Cardiac ventricle fibroblast (primary cell): ENCODE results near the gene SNHG17. TPM values are rescaled to one million over a fixed set of nuclear protein-coding genes. Genes with fewer than 3 reads are reported as not detected.

Experiments used
- total RNA-seq: library from RNA; depleted of rRNA; stranded (reverse); fragments of >200 nt; gene quantifications from 2 replicates; pipeline ENCODE4 v1.2.3, GENCODE V29; 2015

Gene SNHG17
- 8.4 and 10.1 TPM in 2 replicates for total RNA-seq

GRCh38 chr20:38434770-38435554 is at the start of gene SNHG17:
Gene SNHG17, minus strand, starts transcription at chr20:38435328.

GRCh38 chr20:38472513-38473366 is 37.6 kb upstream of the SNHG17 start, which contains the start of gene RALGAPB:
Gene RALGAPB, plus strand, starts transcription at chr20:38472843. Its CDS starts 15,590 bp downstream, at chr20:38488433.

Other genes with a start within 250 kb of the SNHG17 start
- 1.9 and 4.1 TPM in 2 replicates for gene KIAA1755, start 174.6 kb downstream of the SNHG17 start, total RNA-seq
- not detected in 2 replicates for gene BPI, start 131.2 kb downstream of the SNHG17 start, total RNA-seq
- 0.20 and 1.7 TPM in 2 replicates for gene LBP, start 88.8 kb downstream of the SNHG17 start, total RNA-seq
- gene RALGAPB, start 37.5 kb upstream of the SNHG17 start, total RNA-seq, result 16.2 and 17.8 TPM in 2 replicates
- gene ADIG, start 145.9 kb upstream of the SNHG17 start, total RNA-seq, result not detected in 2 replicates
- not detected in 2 replicates for gene ARHGAP40, start 166.5 kb upstream of the SNHG17 start, total RNA-seq